PC-9 (cell line): ENCODE results near the gene SASH1. TPM values are rescaled to one million over a fixed set of nuclear protein-coding genes. Genes with fewer than 3 reads are reported as not detected.

ENCODE experiments used
- BruUV-seq: library from RNA; stranded (reverse); fragments of 400-500 nt; replicated peaks from 2 replicates; lab custom pipeline; 2021; lab: Mats Ljungman, UMichigan
- CTCF ChIA-PET: fragments of 300-600 bp; sonication (Branson Sonifier 250); formaldehyde crosslinking; loops from one replicate; lab custom pipeline; 2022; ENCODE audit warnings: antibody characterized with exemption; lab: Charles Lee
- POLR2A ChIA-PET: fragments of 300-600 bp; sonication (Branson Sonifier 250); formaldehyde crosslinking; loops from one replicate; lab custom pipeline; 2022; ENCODE audit warnings: antibody characterized with exemption; ENCODE audit not compliant: unreplicated experiment; lab: Charles Lee
- DNase-seq, 2 experiments: peaks; one replicate each; pipeline versions ENCODE4 v3.0.0 to v3.0.0-alpha.2; 2015 to 2022; ENCODE audit warnings: mixed read lengths in 1 of 2
- H2AFZ ChIP-seq: fragments of 200-600 bp; sonication (generic); 2 replicates; pipeline ENCODE4 v1.8.1; 2017; ENCODE audit warnings: antibody characterized with exemption
- H3F3A ChIP-seq: fragments of 200-600 bp; sonication (generic); 2 replicates; pipeline ENCODE4 v1.8.1; 2017; ENCODE audit warnings: antibody characterized with exemption, mild to moderate bottlenecking, low read depth; ENCODE audit not compliant: insufficient read depth
- H3K27ac ChIP-seq: fragments of 200-600 bp; sonication (generic); 2 replicates; pipeline ENCODE4 v1.6.1; 2016; ENCODE audit warnings: mixed run types
- H3K27me3 ChIP-seq: fragments of 200-600 bp; sonication (generic); 2 replicates; pipeline ENCODE4 v1.6.1; 2016; ENCODE audit warnings: low read depth, mixed run types; ENCODE audit not compliant: insufficient read depth
- H3K36me3 ChIP-seq: fragments of 200-600 bp; sonication (generic); 2 replicates; pipeline ENCODE4 v1.6.1; 2016; ENCODE audit warnings: low read depth, mixed run types
- H3K4me1 ChIP-seq: fragments of 200-600 bp; sonication (generic); replicated peaks from 2 replicates; pipeline ENCODE4 v1.6.1; 2016; ENCODE audit warnings: mixed run types; ENCODE audit not compliant: insufficient read depth
- H3K4me2 ChIP-seq: fragments of 200-600 bp; sonication (generic); 2 replicates; pipeline ENCODE4 v1.6.1; 2017; ENCODE audit warnings: mixed run types
- H3K4me3 ChIP-seq: fragments of 200-600 bp; sonication (generic); 2 replicates; pipeline ENCODE4 v1.6.1; 2016; ENCODE audit warnings: mixed run types
- H3K79me2 ChIP-seq: fragments of 200-600 bp; sonication (generic); 2 replicates; pipeline ENCODE4 v1.6.1; 2017; ENCODE audit warnings: low read depth, mixed run types
- H3K9me2 ChIP-seq: fragments of 200-600 bp; sonication (generic); 2 replicates; pipeline ENCODE4 v1.8.1; 2017; ENCODE audit warnings: mild to moderate bottlenecking; ENCODE audit not compliant: insufficient read depth
- H3K9me3 ChIP-seq: fragments of 200-600 bp; sonication (generic); 2 replicates; pipeline ENCODE4 v1.8.1; 2016; ENCODE audit warnings: low read depth; ENCODE audit not compliant: insufficient read depth
- H4K20me1 ChIP-seq: fragments of 200-600 bp; sonication (generic); 2 replicates; pipeline ENCODE4 v1.8.1; 2017; ENCODE audit not compliant: insufficient read depth
- EZH2 ChIP-seq: fragments of 200-600 bp; sonication (generic); IDR thresholded peaks from 2 replicates; pipeline ENCODE4 v1.8.0; 2017; ENCODE audit warnings: antibody characterized with exemption, low read depth
- intact Hi-C: fragments of 100-400 bp; cut with micrococcal nuclease; formaldehyde crosslinking; loops from one replicate; pipeline ENCODE4 v1.10.0; 2022; ENCODE audit not compliant: unreplicated experiment
- total RNA-seq: library from RNA; stranded (reverse); gene quantifications from 2 replicates; pipeline ENCODE4 v1.2.3, GENCODE V29; 2021
- TF ChIP-seq, protein P1 (sequence below): fragments of 200-600 bp; sonication (generic); conservative IDR thresholded peaks from 2 replicates; pipeline ENCODE4 v1.6.1; 2017; ENCODE audit warnings: mixed run types, antibody characterized with exemption, mild to moderate bottlenecking, moderate library complexity

SASH1 gene
- total RNA-seq, 1 experiment from 2014 or later: 32.9 TPM

DNA sequence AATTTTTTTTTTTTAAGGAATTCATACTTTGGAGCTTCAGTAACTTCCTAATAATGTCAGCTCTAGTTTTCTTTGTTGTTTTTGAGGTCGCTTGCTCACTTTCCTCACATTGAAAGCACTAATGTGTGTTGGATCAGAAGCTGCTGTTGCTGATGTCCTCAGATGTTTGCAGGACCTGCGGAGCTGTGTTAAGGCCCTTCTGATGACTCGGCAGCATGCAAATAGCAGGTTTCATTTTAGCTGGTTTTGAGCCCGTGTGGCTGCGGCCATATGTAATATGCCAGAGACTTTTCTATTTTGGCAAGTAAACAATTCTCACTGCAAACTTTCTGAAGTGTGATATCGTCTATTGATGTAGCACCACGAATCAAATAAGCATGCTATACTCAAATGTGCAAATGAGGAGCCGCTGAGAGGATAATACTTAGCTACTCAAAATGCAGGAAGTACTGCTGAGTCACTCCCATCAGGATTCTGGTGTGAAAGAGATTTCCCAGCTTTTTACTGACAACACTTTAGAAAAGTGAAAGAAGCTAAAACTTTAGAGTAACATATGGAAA, 187.8 kb downstream of the SASH1 start:
- peak in 1 of 2 experiments; percentile 9 for DNase-seq
- Histone ChIP-seq H3K4me2 (no peak overlapping the region), H3K4me1 (no peaks in the 10 kb centered on the region), H3K9me3 (no peaks in the 10 kb centered on the region), H3F3A (no peaks in the 10 kb centered on the region), H3K27me3 (no peaks in the 10 kb centered on the region), H3K9me2 (no peaks in the 10 kb centered on the region), H3K36me3 (peaks cover 6% of the 10 kb centered on the region), H2AFZ (no peak overlapping the region), H3K27ac (no peak overlapping the region; the same call in 1 of the 2 replicates), H4K20me1 (no peaks in the 10 kb centered on the region), H3K4me3 (no peak overlapping the region), H3K79me2 (no peaks in the 10 kb centered on the region)
- ChIA-PET POLR2A (no interaction called here), CTCF (interaction anchor here (0.5 kb wide), 1 partner anchor 1034 kb away, joined by 13 read pairs; no protein-coding TSS in a partner anchor)
- no peak for TF ChIP-seq EZH2
- no TSS peak for BruUV-seq
- intact Hi-C loops: no loop called here

DNA sequence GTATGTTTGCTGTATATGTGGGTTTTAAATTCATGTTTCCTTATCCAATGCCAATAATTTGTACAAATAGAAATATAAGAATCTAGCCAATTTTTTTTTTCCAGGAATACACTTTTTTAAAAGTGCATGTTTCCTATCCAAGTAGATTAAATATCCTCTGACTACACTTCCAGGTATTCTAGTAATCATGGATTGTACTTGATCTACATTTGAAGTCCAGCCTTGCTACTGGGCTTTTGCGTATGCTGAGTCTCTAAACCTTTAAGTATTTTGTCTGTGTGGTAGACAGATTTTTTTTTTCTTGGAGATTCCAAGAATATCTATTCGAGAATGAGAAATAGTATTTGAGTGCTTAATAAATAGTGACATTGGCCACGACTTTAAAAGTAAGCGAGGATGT, 188.3 kb downstream of the SASH1 start:
- CTCF ChIA-PET: no interaction called here

DNA sequence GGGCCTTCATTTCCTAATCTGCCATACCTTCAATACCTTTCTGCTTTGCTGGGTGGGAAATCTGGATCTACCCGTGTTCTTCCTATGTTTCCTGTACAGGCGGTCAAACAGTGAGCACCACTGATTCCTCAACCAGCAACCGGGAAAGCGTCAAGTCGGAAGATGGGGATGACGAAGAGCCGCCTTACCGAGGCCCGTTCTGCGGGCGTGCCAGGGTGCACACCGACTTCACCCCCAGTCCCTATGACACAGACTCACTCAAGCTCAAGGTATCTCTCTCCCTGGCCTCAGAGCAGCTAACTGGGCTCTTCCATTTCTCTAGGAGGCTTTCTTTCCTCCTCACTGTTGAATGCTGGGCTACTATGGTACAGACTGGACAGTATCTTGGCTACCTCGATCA, 190.1 kb downstream of the SASH1 start:
- ChIA-PET POLR2A (no interaction called here), CTCF (no interaction called here)
- no peak overlapping the region for H2AFZ ChIP-seq

More for the DNA sequence above, 188.3 kb downstream of the SASH1 start:
- DNase-seq: no peak
- no peaks in the 10 kb centered on the region for H3K9me2 ChIP-seq
- no peak overlapping the region for H3K4me2 ChIP-seq
- H3K36me3 ChIP-seq: peaks cover 10% of the 10 kb centered on the region
- H3K27ac ChIP-seq: no peak overlapping the region; the same call in 1 of the 2 replicates
- BruUV-seq: no TSS peak
- TF ChIP-seq, protein P1, sequence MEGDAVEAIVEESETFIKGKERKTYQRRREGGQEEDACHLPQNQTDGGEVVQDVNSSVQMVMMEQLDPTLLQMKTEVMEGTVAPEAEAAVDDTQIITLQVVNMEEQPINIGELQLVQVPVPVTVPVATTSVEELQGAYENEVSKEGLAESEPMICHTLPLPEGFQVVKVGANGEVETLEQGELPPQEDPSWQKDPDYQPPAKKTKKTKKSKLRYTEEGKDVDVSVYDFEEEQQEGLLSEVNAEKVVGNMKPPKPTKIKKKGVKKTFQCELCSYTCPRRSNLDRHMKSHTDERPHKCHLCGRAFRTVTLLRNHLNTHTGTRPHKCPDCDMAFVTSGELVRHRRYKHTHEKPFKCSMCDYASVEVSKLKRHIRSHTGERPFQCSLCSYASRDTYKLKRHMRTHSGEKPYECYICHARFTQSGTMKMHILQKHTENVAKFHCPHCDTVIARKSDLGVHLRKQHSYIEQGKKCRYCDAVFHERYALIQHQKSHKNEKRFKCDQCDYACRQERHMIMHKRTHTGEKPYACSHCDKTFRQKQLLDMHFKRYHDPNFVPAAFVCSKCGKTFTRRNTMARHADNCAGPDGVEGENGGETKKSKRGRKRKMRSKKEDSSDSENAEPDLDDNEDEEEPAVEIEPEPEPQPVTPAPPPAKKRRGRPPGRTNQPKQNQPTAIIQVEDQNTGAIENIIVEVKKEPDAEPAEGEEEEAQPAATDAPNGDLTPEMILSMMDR: no peak
- TF ChIP-seq EZH2: no peak
- no peaks in the 10 kb centered on the region for H3F3A ChIP-seq
- H4K20me1 ChIP-seq: no peaks in the 10 kb centered on the region
- H3K79me2 ChIP-seq: no peaks in the 10 kb centered on the region
- POLR2A ChIA-PET: no interaction called here
- H2AFZ ChIP-seq: no peak overlapping the region
- no peaks in the 10 kb centered on the region for H3K4me1 ChIP-seq
- H3K27me3 ChIP-seq: no peaks in the 10 kb centered on the region
- intact Hi-C loops: no loop called here
- no peak overlapping the region for H3K4me3 ChIP-seq
- H3K9me3 ChIP-seq: no peaks in the 10 kb centered on the region

More for the DNA sequence above, 190.1 kb downstream of the SASH1 start:
- Histone ChIP-seq H3F3A (no peaks in the 10 kb centered on the region), H3K4me2 (no peak overlapping the region), H3K27me3 (no peaks in the 10 kb centered on the region), H3K36me3 (peaks cover 11% of the 10 kb centered on the region; the same call in 1 of the 2 replicates), H3K9me3 (no peaks in the 10 kb centered on the region), H3K27ac (no peak overlapping the region), H3K4me1 (no peaks in the 10 kb centered on the region), H3K79me2 (no peaks in the 10 kb centered on the region), H3K4me3 (no peak overlapping the region), H4K20me1 (no peaks in the 10 kb centered on the region), H3K9me2 (no peaks in the 10 kb centered on the region)
- no peak for TF ChIP-seq EZH2
- TF ChIP-seq, protein P1: no peak
- no peak for DNase-seq
- intact Hi-C loops: no loop called here
- BruUV-seq: no TSS peak
